Activated B cell treated with CpG ODN at 0.5 μM for 24 hours (primary cell): ENCODE data around the gene NFKB1. TPM values are rescaled to one million over a fixed set of nuclear protein-coding genes. Genes with fewer than 3 reads are reported as not detected.

Source experiments
- ATAC-seq: fragments of 200-7000 bp; cut with Tn5 transposase; one replicate; pipeline ENCODE4 v1.10.0; 2021; ENCODE audit warnings: low read depth, mild to moderate bottlenecking, moderate library complexity
- CTCF ChIA-PET: fragments of 350-600 bp; sonication (Branson Sonifier 250); formaldehyde crosslinking; loops from one replicate; lab custom pipeline; 2021; ENCODE audit warnings: antibody characterized with exemption; lab: Charles Lee
- POLR2A ChIA-PET: fragments of 350-600 bp; sonication (Branson Sonifier 250); formaldehyde crosslinking; loops from one replicate; lab custom pipeline; 2021; ENCODE audit warnings: antibody characterized with exemption; lab: Charles Lee
- DNase-seq: peaks from one replicate; pipeline ENCODE4 v3.0.0; 2022
- H3K27ac Mint-ChIP-seq: one replicate; pipeline ENCODE4 v1.8.0; 2020; ENCODE audit warnings: mixed read lengths
- H3K27me3 Mint-ChIP-seq: one replicate; pipeline ENCODE4 v1.8.0; 2021; ENCODE audit warnings: mixed read lengths
- H3K36me3 Mint-ChIP-seq: one replicate; pipeline ENCODE4 v1.8.0; 2021; ENCODE audit warnings: low read depth, mixed read lengths
- H3K4me1 Mint-ChIP-seq: one replicate; pipeline ENCODE4 v1.8.0; 2021; ENCODE audit warnings: mixed read lengths
- H3K4me3 Mint-ChIP-seq: one replicate; pipeline ENCODE4 v1.8.0; 2020; ENCODE audit warnings: mild to moderate bottlenecking, mixed read lengths
- H3K9me3 Mint-ChIP-seq: one replicate; pipeline ENCODE4 v1.8.0; 2020; ENCODE audit warnings: mixed read lengths
- CTCF ChIP-seq: fragments of 200-600 bp; IDR thresholded peaks from one replicate; pipeline ENCODE4 v1.8.0; 2022; ENCODE audit warnings: antibody characterized with exemption, mild to moderate bottlenecking
- intact Hi-C: fragments of 100-400 bp; cut with micrococcal nuclease; formaldehyde crosslinking; loops from one replicate; pipeline ENCODE4 v1.15.1; 2024
- total RNA-seq: library from RNA; stranded (reverse); gene quantifications from 2 replicates; pipeline ENCODE4 v1.2.3, GENCODE V29; 2022

Gene NFKB1
- total RNA-seq, 1 donor from 2014 or later: 308 TPM

- Mint-ChIP-seq H3K36me3 (peaks cover 72% of the 10 kb centered on the region), H3K4me1 (peaks cover 87% of the 10 kb centered on the region), H3K9me3 (no peaks in the 10 kb centered on the region), H3K4me3 (peak overlapping the region; percentile 46), H3K27me3 (no peaks in the 10 kb centered on the region), H3K27ac (peak overlapping the region; percentile 50)
- intact Hi-C loops: loop anchor here (5.0 kb wide), 1 partner anchor 73 kb away; no protein-coding TSS in a partner anchor
- POLR2A ChIA-PET: interaction anchor here (1.2 to 1.7 kb wide), 2 partner anchors 11 to 25 kb away, joined by 5 to 6 read pairs; partner anchors contain the start of gene NFKB1
- no peak for TF ChIP-seq CTCF
- DNase-seq (no peak), ATAC-seq (no peak)
- CTCF ChIA-PET: no interaction called here
These were observed 24.3 kb downstream of the NFKB1 start for GRCh38 chr4:102525504-102525903.

DNA sequence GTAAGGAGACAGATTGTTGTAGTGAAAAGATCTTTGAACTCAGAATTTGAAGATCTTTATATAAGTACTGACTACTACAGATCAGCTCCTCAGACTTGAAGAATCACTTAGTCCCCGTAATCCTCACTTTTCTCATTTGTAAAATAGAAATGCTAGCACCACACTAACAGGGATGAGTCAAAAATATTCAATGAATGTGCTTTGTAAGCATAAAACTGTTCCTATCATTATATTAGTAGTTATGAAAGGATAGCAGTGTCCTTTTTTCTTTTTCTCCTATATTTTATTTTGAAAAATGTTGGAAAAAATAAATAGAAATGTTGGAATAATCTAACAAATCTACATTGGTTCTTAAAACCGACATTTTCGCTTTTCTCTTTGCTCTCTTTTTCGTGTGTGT, 25.4 kb downstream of the NFKB1 start:
- no peak for ATAC-seq
- no peak for DNase-seq
- ChIA-PET POLR2A (interaction anchor here (0.6 kb wide), 1 partner anchor 25 kb away, joined by 7 read pairs; no protein-coding TSS in a partner anchor), CTCF (no interaction called here)
- no peaks in the 10 kb centered on the region for H3K27me3 Mint-ChIP-seq
- peaks cover 80% of the 10 kb centered on the region for H3K4me1 Mint-ChIP-seq
- H3K36me3 Mint-ChIP-seq: peaks cover 81% of the 10 kb centered on the region
- H3K4me3 Mint-ChIP-seq: no peak overlapping the region
- no peaks in the 10 kb centered on the region for H3K9me3 Mint-ChIP-seq
- no peak for TF ChIP-seq CTCF
- no peak overlapping the region for H3K27ac Mint-ChIP-seq
- intact Hi-C loops: loop anchor here (5.0 kb wide), 1 partner anchor 74 kb away; no protein-coding TSS in a partner anchor

DNA sequence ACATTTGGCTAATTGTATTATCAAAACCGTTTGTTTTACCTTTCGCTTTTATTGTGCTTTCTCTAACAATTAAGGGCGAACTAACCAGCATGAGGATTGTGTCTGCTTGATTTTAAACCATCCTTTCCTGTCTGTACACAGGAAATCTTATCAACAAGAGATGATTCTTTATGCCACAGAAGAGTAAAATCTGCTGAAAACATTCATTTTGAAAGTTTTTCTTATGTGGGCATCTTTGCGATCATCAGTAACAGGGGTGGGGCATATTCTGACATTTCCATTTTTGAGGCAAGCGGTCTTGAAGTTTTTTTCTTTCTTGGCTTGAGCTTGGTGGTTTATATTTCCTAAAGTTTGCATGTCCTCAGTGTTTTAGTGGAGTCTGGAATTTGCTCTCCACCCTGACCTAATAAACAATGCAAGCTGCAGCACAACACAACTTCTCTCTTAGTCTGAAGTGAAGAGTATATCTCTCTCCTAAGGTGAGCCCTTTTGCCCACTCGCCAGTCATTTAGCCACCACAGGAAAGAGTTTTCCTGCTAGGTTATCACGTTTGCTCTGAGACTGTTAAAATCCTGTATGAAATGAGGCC, 26.6 kb downstream of the NFKB1 start:
- no peaks in the 10 kb centered on the region for H3K27me3 Mint-ChIP-seq
- no peaks in the 10 kb centered on the region for H3K9me3 Mint-ChIP-seq
- peak overlapping the region; percentile 53 for H3K27ac Mint-ChIP-seq
- H3K4me1 Mint-ChIP-seq: peaks cover 69% of the 10 kb centered on the region
- no peak for DNase-seq
- H3K4me3 Mint-ChIP-seq: peak overlapping the region; percentile 64
- intact Hi-C loops: loop anchor here (5.0 kb wide), 1 partner anchor 75 kb away; no protein-coding TSS in a partner anchor
- H3K36me3 Mint-ChIP-seq: peaks cover 90% of the 10 kb centered on the region
- CTCF ChIA-PET: no interaction called here
- TF ChIP-seq CTCF: no peak
- peak; percentile 49 for ATAC-seq
- POLR2A ChIA-PET: interaction anchor here (0.7 to 2.0 kb wide), 5 partner anchors 16 to 36 kb away, joined by 3 to 6 read pairs (median 5); partner anchors contain the start of gene NFKB1

DNA sequence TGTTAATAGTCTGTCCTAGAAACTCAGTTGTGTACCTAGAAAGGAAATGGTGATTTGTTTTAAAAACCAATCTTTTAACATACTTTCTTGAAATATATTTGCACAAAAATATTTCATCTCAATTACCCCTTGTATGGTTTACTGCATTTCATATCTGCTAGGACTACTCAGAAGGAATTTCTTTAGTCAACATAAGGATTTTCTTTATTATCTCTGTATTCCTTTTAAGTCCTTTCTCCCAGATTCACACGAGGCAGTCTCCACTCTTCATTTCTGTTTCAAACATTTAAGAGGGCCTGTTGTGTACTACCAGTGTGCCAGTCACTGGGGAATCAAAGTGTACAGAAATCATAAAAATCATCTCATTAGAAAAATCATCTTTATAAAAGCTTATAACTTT, 28.8 kb downstream of the NFKB1 start:
- intact Hi-C loops: loop anchor here (5.0 kb wide), 1 partner anchor 78 kb away; no protein-coding TSS in a partner anchor
- peaks cover 67% of the 10 kb centered on the region for H3K4me1 Mint-ChIP-seq
- ChIA-PET CTCF (no interaction called here), POLR2A (interaction anchor here (0.7 to 1.6 kb wide), 3 partner anchors 8 to 29 kb away, joined by 3 to 7 read pairs (median 4); partner anchors contain the start of gene NFKB1)
- TF ChIP-seq CTCF: no peak
- DNase-seq (no peak), ATAC-seq (no peak)
- H3K27ac Mint-ChIP-seq: no peak overlapping the region
- no peaks in the 10 kb centered on the region for H3K27me3 Mint-ChIP-seq
- peaks cover 94% of the 10 kb centered on the region for H3K36me3 Mint-ChIP-seq
- no peak overlapping the region for H3K4me3 Mint-ChIP-seq
- H3K9me3 Mint-ChIP-seq: no peaks in the 10 kb centered on the region

- POLR2A ChIA-PET: interaction anchor here (1.3 to 1.6 kb wide), 2 partner anchors 9 to 30 kb away, joined by 4 to 7 read pairs; partner anchors contain the start of gene NFKB1
- no peak for DNase-seq
- H3K27me3 Mint-ChIP-seq: no peaks in the 10 kb centered on the region
- no peak for ATAC-seq
- CTCF ChIA-PET: no interaction called here
- no peak overlapping the region for H3K4me3 Mint-ChIP-seq
- H3K9me3 Mint-ChIP-seq: no peaks in the 10 kb centered on the region
- H3K27ac Mint-ChIP-seq: no peak overlapping the region
- no peak for TF ChIP-seq CTCF
- intact Hi-C loops: no loop called here
- peaks cover 68% of the 10 kb centered on the region for H3K4me1 Mint-ChIP-seq
- peaks cover 91% of the 10 kb centered on the region for H3K36me3 Mint-ChIP-seq
These were observed 29.8 kb downstream of the NFKB1 start for GRCh38 chr4:102530986-102531385.
